A673 (cell line): ENCODE data around the gene NNMT.

Source experiments
- EZH2 ChIP-seq: fragments of 200-600 bp; sonication (generic); IDR thresholded peaks from 2 replicates; pipeline ENCODE4 v1.6.1; 2017; ENCODE audit warnings: borderline replicate concordance, low read depth, mild to moderate bottlenecking, mixed read lengths, antibody characterized with exemption, low read length; ENCODE audit not compliant: poor library complexity, severe bottlenecking
- TF ChIP-seq, protein P1 (sequence below): fragments of 300-800, 200-600 bp; sonication (generic); conservative IDR thresholded peaks from 2 replicates; pipeline ENCODE4 v1.5.1; 2017; ENCODE audit warnings: low read depth, mild to moderate bottlenecking, antibody characterized with exemption, low read length, moderate library complexity, mixed read lengths

DNA sequence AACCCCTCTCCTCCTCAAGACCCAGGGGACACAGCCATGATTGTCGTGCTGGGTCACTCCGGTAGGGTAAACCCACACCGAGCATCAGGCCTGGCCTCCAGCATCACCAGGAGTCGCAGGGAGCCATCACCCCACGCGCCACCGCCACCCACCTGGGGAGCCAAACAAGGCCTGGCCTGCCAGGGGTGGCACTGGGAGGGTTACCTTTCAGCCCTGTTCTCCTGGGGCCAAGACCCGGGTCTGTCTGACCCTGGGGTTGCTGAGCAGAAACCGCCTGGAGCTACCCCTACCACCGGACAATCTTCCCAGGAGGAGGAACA is 39.3 kb upstream of the NNMT start:
- TF ChIP-seq, protein P1, sequence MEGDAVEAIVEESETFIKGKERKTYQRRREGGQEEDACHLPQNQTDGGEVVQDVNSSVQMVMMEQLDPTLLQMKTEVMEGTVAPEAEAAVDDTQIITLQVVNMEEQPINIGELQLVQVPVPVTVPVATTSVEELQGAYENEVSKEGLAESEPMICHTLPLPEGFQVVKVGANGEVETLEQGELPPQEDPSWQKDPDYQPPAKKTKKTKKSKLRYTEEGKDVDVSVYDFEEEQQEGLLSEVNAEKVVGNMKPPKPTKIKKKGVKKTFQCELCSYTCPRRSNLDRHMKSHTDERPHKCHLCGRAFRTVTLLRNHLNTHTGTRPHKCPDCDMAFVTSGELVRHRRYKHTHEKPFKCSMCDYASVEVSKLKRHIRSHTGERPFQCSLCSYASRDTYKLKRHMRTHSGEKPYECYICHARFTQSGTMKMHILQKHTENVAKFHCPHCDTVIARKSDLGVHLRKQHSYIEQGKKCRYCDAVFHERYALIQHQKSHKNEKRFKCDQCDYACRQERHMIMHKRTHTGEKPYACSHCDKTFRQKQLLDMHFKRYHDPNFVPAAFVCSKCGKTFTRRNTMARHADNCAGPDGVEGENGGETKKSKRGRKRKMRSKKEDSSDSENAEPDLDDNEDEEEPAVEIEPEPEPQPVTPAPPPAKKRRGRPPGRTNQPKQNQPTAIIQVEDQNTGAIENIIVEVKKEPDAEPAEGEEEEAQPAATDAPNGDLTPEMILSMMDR = no peak
- no peak for TF ChIP-seq EZH2
